H1 (cell line): ENCODE measurements around the gene PCGF3.

Experiments used
- POLR2A ChIP-seq, 2 experiments: IDR thresholded peaks; 1 replicate in 1 of 2; 2 replicates in 1 of 2; pipeline ENCODE4 v1.6.1; 2011; ENCODE audit warnings: low read depth in 2 of 2, low read length in 2 of 2, mild to moderate bottlenecking in 2 of 2; ENCODE audit errors: control extremely low read depth in 1 of 2
- TF ChIP-seq, protein P1 (sequence below): IDR thresholded peaks from 2 replicates; pipeline ENCODE4 v1.6.1; 2011; ENCODE audit warnings: low read depth, mild to moderate bottlenecking, low read length; ENCODE audit not compliant: insufficient read depth

- TF ChIP-seq, protein P1, sequence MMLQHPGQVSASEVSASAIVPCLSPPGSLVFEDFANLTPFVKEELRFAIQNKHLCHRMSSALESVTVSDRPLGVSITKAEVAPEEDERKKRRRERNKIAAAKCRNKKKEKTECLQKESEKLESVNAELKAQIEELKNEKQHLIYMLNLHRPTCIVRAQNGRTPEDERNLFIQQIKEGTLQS, result no peak
- no peak for TF ChIP-seq POLR2A (IDR thresholded peaks at IDR 0.05; ENCODE audit: control extremely low read depth in 1 of 2, low read depth in 2 of 2, low read length in 2 of 2)
Observed at GRCh38 chr4:738781-739280, 33.2 kb downstream of the PCGF3 start.
